ENCODE results near the gene TMEM147.

GRCh38 chr19:35542209-35542608, 3.2 kb upstream of the TMEM147 start:
- no peak for TF ChIP-seq CTCF (IDR thresholded peaks at IDR 0.05; ENCODE audit: insufficient read depth, low read length, poor library complexity, severe bottlenecking)
- no peak for TF ChIP-seq EZH2phosphoT487 (conservative IDR thresholded peaks at IDR 0.05; ENCODE audit: low read length)
